GM04503 (cell line): Measurements from ENCODE around the gene PPDPF.
"Not testable (repeated sequence)": the region's sequence is repeated elsewhere in the genome, so short reads cannot be mapped to it uniquely, and the experiment has no call there.

Experiments
- DNase-seq: peaks from one replicate; pipeline ENCODE4 v3.0.0-alpha.2; 2012; ENCODE audit warnings: low read depth

Gene PPDPF

DNA sequence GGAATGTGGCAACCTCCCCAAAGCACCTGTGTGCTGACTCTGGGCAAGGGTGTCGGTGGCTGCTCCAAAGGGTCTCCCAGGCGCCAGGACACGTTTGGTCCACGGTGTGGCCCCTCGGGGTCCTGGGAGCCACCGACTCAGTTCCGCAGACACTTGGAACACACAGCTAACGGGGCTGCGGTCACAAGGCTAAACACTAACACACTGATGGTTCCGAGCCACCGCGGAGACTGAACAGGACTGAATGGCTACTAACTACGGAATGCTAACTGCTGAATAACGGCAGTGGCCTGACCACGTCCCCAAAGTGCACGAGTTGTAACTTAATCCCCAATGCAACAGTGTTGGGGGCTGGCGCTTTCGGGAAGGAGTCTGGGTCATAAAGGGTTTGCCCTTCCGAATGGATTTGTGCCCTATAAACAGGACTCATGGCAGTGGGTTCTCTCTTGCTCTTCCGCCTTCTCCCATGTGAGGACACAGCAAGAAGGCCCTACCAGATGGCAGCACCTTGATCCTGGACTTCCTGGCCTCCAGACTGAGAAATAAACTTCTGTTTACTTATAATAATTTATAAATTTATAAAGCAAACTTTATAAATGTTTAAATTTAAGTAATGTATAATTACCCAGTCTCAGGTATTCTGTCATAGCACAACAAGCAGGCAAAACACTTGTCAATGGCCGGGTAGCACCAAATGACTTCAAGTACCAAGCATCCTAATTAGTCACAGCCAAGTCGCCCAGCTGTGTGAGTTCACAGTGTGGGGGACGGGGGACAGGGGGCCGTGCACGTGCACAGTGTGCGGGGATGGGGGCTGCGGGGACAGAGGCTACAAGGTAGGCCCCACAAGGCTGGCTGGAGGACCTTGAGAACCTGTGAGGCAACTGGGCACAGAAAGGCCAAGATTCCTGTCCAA lies 19.4 kb upstream of the PPDPF start:
- no peak for DNase-seq

GRCh38 chr20:63501818-63502670 lies 18.5 kb upstream of the PPDPF start:
- no peak for DNase-seq

DNA sequence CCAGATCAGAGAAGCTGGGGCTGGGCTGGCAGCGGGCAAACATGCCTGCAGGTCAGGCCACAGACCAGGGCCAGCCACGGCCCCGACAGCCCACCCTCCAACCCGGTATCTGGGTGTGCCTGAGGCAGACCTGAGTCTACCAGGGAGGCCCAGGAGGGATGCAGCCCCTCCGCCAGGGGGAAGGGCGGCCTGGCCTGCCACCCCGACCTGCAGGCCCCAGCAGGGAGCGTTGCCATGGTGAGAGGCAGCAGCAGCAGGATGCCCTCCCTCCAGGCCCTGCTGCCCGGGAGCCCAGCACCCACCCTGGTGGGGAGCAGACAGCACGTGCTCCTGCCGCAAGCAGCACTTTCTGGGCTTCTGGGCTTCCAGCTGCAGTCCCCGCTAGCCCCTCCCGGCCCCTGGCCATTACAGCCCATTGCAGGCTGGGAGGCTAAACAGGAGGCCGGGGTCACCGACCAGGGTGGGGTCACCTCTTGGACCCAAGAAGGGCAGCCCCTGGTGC lies 17.8 kb upstream of the PPDPF start:
- no peak for DNase-seq

- DNase-seq, result no peak
These were observed 17.0 kb upstream of the PPDPF start for GRCh38 chr20:63503524-63503923.

DNA sequence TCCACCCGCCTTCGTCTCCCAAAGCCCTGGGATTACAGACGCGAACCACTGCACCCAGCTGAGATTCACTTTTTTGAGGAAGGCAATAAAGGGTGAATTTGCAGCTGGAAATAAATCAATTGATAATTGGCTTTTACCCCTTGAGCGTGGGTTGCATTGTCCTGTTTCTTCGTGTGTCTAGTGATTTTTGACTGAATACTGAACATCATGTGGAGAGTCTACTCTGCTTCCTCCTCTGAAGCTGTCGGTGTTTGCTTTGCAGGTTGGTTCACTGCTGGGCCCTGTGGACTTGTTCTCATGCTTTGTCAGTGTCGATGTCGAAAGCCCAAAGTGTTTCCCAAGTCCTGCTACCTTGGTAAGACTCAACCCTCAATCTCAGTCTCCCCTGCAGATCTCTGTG lies 15.9 kb upstream of the PPDPF start:
- no peak for DNase-seq

DNA sequence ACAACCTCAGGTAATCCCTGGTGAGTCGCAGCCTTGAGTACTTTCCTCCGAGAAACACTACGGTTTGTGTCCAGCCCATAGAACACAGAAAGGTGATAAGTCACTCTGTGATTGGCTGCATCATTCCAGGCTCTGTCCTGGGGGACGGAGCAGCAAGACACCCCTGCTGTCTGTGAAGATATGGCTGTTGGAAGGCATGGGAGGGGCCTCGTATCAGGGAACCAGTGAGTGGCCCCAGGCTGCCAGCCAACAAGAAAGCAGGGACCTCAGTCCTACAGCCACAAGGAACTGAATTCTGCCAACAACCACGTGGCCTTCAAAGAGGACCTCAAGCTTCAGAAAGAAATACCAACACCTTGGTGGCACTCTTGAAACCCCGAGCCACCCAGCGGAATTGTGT lies 15.3 kb upstream of the PPDPF start:
- no peak for DNase-seq

DNA sequence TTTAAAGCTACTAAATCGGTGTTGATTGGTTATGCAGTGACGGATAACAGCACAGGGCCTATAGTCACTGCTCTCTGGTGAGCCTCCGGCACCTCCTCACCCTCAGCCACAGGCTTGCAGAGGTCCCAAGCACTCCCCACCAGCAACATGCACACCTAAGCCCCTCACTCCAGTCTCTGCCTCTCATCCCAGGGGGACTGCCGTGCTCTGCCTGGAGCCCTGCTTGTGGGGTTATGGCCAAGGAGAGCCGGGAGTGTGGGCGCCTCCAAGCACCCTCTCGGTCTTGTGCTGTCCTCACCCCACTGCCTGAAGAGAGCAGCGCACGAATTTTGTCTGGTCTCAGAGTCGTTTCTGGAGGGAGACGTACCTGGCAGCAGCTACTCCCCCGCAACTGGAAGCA lies 14.8 kb upstream of the PPDPF start:
- DNase-seq, result no peak

- no peak for DNase-seq
These were observed 13.4 kb upstream of the PPDPF start for GRCh38 chr20:63507083-63507743.

GRCh38 chr20:63508072-63508768 lies 12.3 kb upstream of the PPDPF start:
- DNase-seq, result no peak

- DNase-seq, result no peak
These were observed 11.4 kb upstream of the PPDPF start for GRCh38 chr20:63509088-63509564.

GRCh38 chr20:63513207-63513606 lies 7.4 kb upstream of the PPDPF start:
- no peak for DNase-seq

DNA sequence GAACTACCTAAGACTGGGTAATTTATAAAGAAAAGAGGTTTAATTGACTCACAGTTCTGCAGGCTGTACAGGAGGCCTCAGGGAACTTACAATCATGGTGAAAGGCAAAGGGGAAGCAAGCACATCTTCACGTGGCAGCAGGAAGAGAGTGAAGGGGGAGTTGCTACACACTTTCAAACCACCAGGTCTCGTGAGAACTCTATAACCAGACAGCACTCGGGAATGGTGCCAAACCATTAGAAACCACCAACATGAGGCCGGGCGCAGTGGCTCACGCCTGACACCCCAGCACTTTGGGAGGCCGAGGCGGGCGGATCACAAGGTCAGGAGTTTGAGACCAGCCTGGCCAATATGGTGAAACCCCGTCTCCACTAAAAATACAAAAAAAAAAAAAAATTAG lies 6.0 kb upstream of the PPDPF start:
- DNase-seq, result not testable (repeated sequence)

DNA sequence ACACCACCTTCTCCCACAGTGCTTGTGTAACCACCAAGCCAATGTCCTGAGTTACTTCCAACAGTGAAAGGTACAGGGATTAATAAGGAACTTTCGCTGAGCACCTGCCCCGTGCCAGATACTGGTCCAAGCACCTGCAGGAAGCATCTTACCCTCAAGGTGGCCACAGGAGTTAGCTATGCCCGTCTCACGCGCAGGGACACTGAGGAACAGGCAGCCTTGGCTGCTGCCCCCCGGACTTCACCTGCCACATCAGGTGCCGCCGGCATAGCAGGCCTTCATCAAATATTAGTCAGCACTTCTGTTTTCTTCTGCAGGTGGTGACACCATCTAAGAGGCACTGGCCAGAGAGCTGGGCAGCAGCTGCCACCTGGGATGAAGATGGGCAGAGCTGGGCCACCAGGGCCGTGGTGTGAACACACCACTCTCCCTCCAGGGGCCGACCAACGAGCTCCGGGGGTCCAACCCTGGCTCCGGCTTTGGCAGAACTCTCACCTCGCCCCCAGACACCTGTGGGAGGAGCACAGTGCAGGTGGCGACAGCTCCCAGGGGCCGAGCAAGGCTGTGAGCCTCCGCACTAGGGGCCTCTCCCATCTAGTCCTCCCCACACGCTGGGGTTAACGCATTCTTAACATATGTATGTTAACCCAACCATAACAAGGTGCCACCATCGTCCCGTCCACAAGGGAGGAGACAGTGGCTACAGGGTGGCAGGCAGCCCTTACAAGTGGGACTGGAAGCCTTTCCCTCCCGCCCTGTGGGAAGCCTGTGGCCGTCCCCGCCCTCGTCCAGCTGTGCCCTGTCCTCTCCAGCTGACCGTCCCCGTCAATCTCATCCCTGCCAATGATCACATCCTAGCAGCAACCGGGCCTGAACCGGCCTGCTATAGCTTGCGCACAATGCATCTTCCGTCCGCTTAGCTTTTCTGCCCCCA lies 2.9 kb upstream of the PPDPF start:
- no peak for DNase-seq

GRCh38 chr20:63518351-63518861 lies 2.2 kb upstream of the PPDPF start:
- no peak for DNase-seq

GRCh38 chr20:63518946-63519667 lies 1.5 kb upstream of the PPDPF start:
- DNase-seq, result no peak

DNA sequence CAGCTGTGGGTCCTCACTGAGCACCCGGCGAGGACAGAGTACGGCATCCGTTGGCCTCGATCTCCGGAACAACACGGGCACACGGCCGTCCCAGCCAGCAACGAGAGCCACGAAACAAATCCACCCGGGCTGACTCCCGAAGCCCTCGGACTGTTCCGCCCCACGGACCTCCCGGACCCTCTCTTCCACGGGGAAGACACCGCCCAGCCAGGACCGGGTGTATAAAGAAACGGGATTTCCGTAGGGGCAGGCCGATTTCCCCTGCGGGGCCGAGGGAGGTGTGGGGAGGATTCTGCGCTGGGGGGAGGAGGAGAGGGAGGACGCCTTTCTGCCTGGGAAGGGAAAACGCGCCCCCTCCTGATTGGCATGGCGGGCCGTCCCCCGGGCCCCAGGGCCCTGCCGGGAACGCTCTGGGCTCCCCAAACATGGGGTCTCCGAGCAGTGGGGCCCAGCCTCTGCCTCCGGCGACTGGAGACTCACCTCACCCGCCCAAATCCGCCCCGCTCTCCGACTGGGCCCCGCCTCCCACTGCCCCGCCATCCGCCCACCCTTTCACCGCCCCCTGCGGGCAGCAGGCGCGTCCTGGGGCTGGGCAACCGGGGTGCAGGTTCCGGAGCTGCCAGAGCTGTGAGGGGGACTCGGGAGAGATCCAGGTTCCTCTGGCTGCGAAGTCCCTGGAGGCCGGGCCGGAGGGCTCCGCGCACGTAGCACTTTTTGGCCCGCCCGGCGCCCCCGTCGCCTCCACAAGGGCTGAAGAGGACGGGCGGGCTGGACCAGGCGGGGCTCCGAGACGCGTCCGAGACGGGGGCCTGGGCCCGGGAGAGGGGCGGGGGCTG lies 679 bp upstream of the PPDPF start:
- no peak for DNase-seq

- no peak for DNase-seq
These were observed 503 bp downstream of the PPDPF start for GRCh38 chr20:63520934-63521601.

DNA sequence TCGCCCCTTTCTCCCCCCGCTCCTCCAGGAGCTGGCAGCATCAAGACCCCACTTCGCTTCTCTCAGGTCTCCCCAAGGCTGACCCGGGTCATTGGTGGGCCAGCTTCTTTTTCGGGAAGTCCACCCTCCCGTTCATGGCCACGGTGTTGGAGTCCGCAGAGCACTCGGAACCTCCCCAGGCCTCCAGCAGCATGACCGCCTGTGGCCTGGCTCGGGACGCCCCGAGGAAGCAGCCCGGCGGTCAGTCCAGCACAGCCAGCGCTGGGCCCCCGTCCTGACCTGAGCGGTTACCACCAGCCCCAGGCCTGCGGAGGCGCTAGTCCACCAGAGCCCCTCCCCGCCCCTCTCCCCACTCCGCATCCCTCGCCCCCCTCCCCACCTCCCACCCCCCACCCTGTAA lies 1.0 kb downstream of the PPDPF start:
- no peak for DNase-seq
